GM10266 (cell line): ENCODE data around the gene ANKMY1.
A peak's percentile ranks its signal among the peaks of the same experiment; 100 is the strongest.

Source experiments
- DNase-seq: peaks from one replicate; pipeline ENCODE4 v3.0.0; 2012; ENCODE audit errors: extremely low spot score
- TF ChIP-seq, protein P1 (sequence below): IDR thresholded peaks from 2 replicates; pipeline ENCODE4 v1.5.1; 2012; ENCODE audit warnings: mild to moderate bottlenecking, low read depth; ENCODE audit not compliant: control insufficient read depth, insufficient read depth; ENCODE audit errors: missing control alignments

ANKMY1 gene

DNA sequence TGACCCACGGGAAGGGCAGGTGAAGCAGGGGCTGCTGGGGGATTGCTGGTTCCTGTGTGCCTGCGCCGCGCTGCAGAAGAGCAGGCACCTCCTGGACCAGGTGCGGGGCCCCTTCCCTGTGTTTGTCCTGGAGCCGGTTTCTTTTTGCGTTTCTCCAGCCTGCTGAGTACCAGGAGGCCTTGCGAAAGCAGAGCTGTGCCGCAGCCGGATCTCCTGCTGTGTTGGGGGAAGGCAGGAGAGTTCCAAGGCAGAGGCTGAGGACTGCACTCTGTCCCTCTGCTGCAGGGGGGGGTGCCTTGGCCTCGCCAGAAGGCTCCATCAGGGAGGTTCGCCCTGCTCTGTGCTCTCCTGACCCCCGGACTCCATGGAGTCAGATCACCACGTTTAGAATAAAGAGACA lies 31.6 kb upstream of the ANKMY1 start:
- no peak for DNase-seq
- TF ChIP-seq, protein P1, sequence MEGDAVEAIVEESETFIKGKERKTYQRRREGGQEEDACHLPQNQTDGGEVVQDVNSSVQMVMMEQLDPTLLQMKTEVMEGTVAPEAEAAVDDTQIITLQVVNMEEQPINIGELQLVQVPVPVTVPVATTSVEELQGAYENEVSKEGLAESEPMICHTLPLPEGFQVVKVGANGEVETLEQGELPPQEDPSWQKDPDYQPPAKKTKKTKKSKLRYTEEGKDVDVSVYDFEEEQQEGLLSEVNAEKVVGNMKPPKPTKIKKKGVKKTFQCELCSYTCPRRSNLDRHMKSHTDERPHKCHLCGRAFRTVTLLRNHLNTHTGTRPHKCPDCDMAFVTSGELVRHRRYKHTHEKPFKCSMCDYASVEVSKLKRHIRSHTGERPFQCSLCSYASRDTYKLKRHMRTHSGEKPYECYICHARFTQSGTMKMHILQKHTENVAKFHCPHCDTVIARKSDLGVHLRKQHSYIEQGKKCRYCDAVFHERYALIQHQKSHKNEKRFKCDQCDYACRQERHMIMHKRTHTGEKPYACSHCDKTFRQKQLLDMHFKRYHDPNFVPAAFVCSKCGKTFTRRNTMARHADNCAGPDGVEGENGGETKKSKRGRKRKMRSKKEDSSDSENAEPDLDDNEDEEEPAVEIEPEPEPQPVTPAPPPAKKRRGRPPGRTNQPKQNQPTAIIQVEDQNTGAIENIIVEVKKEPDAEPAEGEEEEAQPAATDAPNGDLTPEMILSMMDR = no peak

DNA sequence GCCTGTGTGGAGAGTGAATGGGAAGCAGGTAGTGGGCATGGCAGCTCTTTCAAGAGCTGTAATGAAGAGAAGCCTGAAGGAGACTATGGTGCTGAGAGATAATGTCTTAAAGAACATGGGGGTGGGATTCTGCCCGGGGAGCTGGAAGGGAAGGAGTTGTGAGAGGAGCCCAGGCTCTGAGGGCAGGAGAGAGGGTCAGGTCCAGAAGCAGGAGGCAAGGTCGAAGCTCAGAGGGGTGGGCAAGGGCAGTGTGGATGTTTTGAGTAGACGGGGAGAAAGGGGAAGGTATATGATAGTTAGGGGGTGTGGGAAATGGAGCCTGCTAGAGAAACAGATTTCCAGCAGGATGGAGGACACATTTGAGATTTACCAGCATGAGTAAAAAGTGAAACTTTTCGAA lies 30.9 kb upstream of the ANKMY1 start:
- DNase-seq = no peak
- TF ChIP-seq, protein P1 = no peak

DNA sequence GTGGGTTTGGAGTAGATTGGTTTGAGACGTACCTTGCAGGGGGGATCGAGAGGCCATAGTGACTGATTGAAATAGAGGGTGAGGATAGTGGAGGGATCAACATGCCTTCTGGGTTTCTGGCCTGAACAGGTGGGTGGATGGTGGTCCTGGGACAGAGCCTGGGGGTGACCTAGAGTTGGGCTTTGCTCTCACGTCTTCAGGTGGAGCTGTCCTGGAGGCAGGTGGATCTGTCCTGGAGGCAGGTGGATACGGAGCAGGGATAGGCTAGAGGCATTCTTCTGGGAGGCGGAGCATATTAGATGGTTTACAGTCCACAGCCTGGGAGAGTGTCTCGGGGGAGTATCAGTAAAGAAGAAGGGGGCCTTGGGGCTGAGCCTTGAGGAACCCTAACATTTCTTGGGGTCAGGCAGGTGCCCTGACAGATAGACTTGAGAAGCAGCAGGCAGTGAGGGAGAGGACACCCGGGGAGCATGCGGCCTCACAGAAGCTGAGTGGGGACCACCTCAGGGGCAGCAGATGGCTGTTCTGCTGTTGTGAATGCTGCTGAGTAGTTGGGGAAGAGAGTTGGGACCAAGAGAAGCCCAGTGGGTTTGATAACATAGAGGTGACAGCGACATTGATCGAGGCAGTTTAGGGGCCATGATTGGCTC lies 30.3 kb upstream of the ANKMY1 start:
- DNase-seq = no peak
- TF ChIP-seq, protein P1 = no peak

DNA sequence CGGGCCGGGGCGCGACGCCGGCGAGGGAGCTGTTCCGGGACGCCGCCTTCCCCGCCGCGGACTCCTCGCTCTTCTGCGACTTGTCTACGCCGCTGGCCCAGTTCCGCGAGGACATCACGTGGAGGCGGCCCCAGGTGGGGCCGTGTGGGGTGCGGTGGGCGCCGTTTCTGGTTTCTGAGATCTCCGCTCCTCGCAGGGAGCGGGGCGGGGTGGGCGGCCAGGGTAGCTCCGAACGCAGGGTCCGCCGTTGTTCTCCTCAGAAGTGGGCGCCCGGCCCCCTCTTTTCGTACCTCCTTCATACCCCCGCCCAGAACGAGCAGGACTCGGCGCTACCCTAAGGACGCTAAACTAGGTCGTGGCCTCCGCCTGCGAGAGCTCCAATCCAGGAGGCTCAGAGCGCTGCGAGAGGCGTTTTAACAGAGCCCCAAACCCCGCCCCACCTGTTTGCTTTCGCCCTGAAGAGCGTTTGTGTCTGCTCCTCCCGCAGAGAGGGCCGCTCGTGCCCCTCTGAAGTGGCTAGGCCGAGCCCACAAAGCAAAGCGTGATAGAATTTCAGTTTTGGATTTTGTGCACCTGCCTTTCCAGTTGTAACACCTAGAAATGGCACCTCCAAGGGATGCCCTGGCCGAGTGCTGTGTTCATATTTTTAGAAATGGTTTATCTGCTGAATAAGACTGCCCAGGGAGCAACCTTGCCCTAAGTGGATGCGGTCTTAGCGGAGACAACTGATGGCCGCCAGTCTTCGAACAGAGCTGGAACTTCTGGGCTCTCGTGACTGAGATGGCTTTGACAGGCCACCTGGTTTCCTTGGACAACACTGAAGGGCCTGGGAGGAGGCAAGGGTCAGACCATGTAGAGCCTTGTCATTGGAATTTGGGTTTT lies 29.4 kb upstream of the ANKMY1 start:
- TF ChIP-seq, protein P1 = no peak
- peak; percentile 62 for DNase-seq

DNA sequence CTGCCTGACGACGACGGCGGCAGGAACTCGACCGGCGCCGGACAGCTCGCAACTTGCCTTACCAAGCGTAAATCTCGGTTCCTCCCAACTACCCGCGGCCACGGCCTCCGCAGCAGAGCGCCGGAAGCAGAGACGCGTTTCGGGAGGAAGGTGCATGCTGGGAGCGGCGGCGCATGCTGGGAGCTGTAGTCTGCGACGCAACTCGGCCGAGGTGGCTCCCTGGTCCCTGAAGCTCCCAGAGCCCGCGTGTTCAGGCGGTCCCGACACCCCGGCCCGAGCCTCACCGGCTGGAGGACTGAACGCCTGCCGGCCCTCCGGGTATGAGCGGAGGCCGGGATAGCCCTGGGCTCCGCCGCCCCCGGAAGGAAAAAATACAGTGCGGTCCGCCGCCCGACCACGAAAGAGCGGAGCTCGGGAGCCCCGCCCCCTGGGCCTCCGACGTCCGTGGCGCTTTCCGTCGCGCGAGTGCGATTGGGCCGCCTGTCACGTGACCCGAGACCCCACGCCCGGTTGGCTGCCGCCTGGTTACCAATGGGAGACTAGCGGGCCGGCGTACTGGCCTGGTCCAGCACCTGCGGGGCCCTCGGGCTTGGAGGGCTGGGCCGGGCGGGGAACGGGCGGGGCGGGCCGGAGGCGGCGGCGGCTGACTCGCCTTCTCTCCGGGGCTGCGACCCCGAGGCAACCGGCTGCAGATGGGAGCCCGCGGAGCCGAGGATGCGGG lies 28.6 kb upstream of the ANKMY1 start, which contains the start of gene CAPN10:
Gene CAPN10 (plus strand): TSS at position 537 of the 721 bp plus-strand sequence. CDS start 178 bp downstream, at position 715.
- TF ChIP-seq, protein P1 = no peak
- DNase-seq = peak; percentile 97

DNA sequence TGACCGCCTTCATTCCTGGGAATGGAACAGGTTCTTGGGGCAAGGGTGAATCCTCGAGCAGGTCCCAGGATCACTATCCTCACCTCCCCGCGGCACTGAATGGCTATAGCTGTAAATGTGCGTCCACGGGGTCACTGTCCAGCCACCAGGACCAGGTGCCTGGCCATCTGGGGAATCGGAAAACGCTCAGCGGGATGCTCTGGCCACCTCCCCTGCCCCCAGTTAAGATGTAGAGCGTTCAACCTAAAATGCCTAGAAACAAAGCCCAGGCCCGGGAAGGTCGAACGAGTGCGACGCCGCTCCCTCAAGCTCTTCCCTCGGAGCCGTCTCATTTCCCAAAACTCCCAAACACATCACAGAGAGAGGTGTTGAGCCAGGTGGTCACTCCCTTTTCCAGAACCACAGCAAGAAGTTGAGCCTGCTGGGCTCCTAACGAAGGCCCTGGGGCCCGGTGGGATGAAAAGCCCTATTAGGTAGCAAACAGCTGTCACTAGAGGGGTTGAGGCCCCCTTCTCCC lies 28.0 kb upstream of the ANKMY1 start:
- TF ChIP-seq, protein P1 = no peak
- DNase-seq = no peak

DNA sequence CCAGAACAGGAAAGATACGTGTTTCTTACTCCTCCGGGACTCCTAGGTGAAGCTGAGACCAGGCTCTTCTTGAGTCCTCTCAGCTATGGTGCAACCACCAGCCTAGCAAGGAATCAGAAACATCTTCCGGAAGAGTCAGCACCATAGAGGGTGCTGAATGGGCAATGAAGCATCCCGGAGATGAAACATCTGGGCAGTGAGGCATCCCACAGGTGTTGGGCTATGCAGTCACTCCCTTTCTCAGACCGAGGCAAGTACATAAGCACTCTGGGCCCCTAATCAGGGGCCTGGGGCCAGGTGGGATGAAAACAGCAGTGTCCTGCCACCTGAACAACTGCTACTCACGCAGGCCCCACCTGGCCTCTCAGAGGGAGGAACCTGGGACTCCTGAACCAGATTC lies 27.3 kb upstream of the ANKMY1 start:
- peak; percentile 44 for DNase-seq
- TF ChIP-seq, protein P1 = no peak
